Activated CD8-positive, alpha-beta T cell treated with anti-CD3 and anti-CD28 coated beads for 36 hours (primary cell): ENCODE data around the gene ZNF385B. TPM values are rescaled to one million over a fixed set of nuclear protein-coding genes. Genes with fewer than 3 reads are reported as not detected.

Experiments
- ATAC-seq: fragments of 200-7000 bp; cut with Tn5 transposase; one replicate; pipeline ENCODE4 v1.10.0; 2021; ENCODE audit warnings: mild to moderate bottlenecking, moderate library complexity
- CTCF ChIA-PET: fragments of 350-600 bp; sonication (Branson Sonifier 250); formaldehyde crosslinking; loops from one replicate; lab custom pipeline; 2021; ENCODE audit warnings: antibody characterized with exemption; lab: Charles Lee
- POLR2A ChIA-PET: fragments of 350-600 bp; sonication (Branson Sonifier 250); formaldehyde crosslinking; loops from one replicate; lab custom pipeline; 2021; ENCODE audit warnings: antibody characterized with exemption; lab: Charles Lee
- DNase-seq: peaks from one replicate; pipeline ENCODE4 v3.0.0-alpha.2; 2020
- H3K27ac Mint-ChIP-seq: one replicate; pipeline ENCODE4 v1.8.0; 2021; ENCODE audit warnings: mild to moderate bottlenecking, mixed read lengths
- H3K27me3 Mint-ChIP-seq: one replicate; pipeline ENCODE4 v1.8.0; 2021; ENCODE audit warnings: mixed read lengths
- H3K36me3 Mint-ChIP-seq: one replicate; pipeline ENCODE4 v1.8.0; 2021; ENCODE audit warnings: low read depth, mixed read lengths
- H3K4me1 Mint-ChIP-seq: one replicate; pipeline ENCODE4 v1.8.0; 2021; ENCODE audit warnings: low read depth, mixed read lengths
- H3K4me3 Mint-ChIP-seq: one replicate; pipeline ENCODE4 v1.8.0; 2021; ENCODE audit warnings: mild to moderate bottlenecking, moderate library complexity, mixed read lengths
- H3K9me3 Mint-ChIP-seq: one replicate; pipeline ENCODE4 v1.8.0; 2021; ENCODE audit warnings: mixed read lengths
- CTCF ChIP-seq: fragments of 200-600 bp; IDR thresholded peaks from one replicate; pipeline ENCODE4 v1.8.0; 2022; ENCODE audit warnings: antibody characterized with exemption, mild to moderate bottlenecking
- intact Hi-C: fragments of 100-400 bp; cut with micrococcal nuclease; formaldehyde crosslinking; loops from one replicate; pipeline ENCODE4 v1.10.0; 2022
- total RNA-seq, 2 experiments: library from RNA; stranded (reverse); gene quantifications; one replicate each; pipeline ENCODE4 v1.2.3, GENCODE V29; 2021

Gene ZNF385B
- total RNA-seq, 2 experiments from 2014 or later: not detected

GRCh38 chr2:179571252-179571651 lies 290.2 kb downstream of the ZNF385B start:
- H3K9me3 Mint-ChIP-seq: no peaks in the 10 kb centered on the region
- ATAC-seq (no peak), DNase-seq (no peak)
- no peak overlapping the region for H3K27ac Mint-ChIP-seq
- no peaks in the 10 kb centered on the region for H3K4me1 Mint-ChIP-seq
- POLR2A ChIA-PET: no interaction called here
- no peak overlapping the region for H3K4me3 Mint-ChIP-seq
- intact Hi-C loops: no loop called here
- H3K27me3 Mint-ChIP-seq: peaks cover 1% of the 10 kb centered on the region
- no peak for TF ChIP-seq CTCF
- no peaks in the 10 kb centered on the region for H3K36me3 Mint-ChIP-seq
- CTCF ChIA-PET: no interaction called here

- DNase-seq (no peak), ATAC-seq (no peak)
- ChIA-PET POLR2A (no interaction called here), CTCF (no interaction called here)
- intact Hi-C loops: no loop called here
- Mint-ChIP-seq H3K4me1 (no peaks in the 10 kb centered on the region), H3K36me3 (no peaks in the 10 kb centered on the region), H3K27me3 (peaks cover 1% of the 10 kb centered on the region), H3K4me3 (no peak overlapping the region), H3K27ac (no peak overlapping the region), H3K9me3 (no peaks in the 10 kb centered on the region)
- TF ChIP-seq CTCF: no peak
Observed at GRCh38 chr2:179569831-179570233, 291.6 kb downstream of the ZNF385B start.

- ATAC-seq (no peak), DNase-seq (no peak)
- Mint-ChIP-seq H3K27ac (no peak overlapping the region), H3K4me1 (no peaks in the 10 kb centered on the region), H3K27me3 (peaks cover 1% of the 10 kb centered on the region), H3K9me3 (no peaks in the 10 kb centered on the region), H3K4me3 (no peak overlapping the region), H3K36me3 (no peaks in the 10 kb centered on the region)
- ChIA-PET POLR2A (no interaction called here), CTCF (no interaction called here)
- no peak for TF ChIP-seq CTCF
- intact Hi-C loops: no loop called here
Observed at GRCh38 chr2:179565807-179566206, 295.6 kb downstream of the ZNF385B start.

GRCh38 chr2:179562330-179562885 lies 299.0 kb downstream of the ZNF385B start:
- no peak for TF ChIP-seq CTCF
- no peak for ATAC-seq
- Mint-ChIP-seq H3K36me3 (no peaks in the 10 kb centered on the region), H3K4me1 (no peaks in the 10 kb centered on the region), H3K4me3 (no peak overlapping the region), H3K9me3 (no peaks in the 10 kb centered on the region), H3K27ac (no peak overlapping the region), H3K27me3 (no peaks in the 10 kb centered on the region)
- POLR2A ChIA-PET: no interaction called here
- DNase-seq: no peak
- CTCF ChIA-PET: no interaction called here
- intact Hi-C loops: no loop called here

GRCh38 chr2:179561702-179562101 lies 299.7 kb downstream of the ZNF385B start:
- Mint-ChIP-seq H3K4me3 (no peak overlapping the region), H3K27ac (no peak overlapping the region), H3K27me3 (no peaks in the 10 kb centered on the region), H3K36me3 (no peaks in the 10 kb centered on the region), H3K9me3 (no peaks in the 10 kb centered on the region), H3K4me1 (no peaks in the 10 kb centered on the region)
- ChIA-PET POLR2A (no interaction called here), CTCF (no interaction called here)
- TF ChIP-seq CTCF: no peak
- no peak for ATAC-seq
- DNase-seq: no peak
- intact Hi-C loops: no loop called here
